NCI-H146 treated with DMSO at 0.1 percent for 48 hours (cell line): ENCODE results near the gene CCDC69.
"Not testable (repeated sequence)": the region's sequence is repeated elsewhere in the genome, so short reads cannot be mapped to it uniquely, and the experiment has no call there.

ENCODE experiments used
- DNase-seq: peaks from one replicate; lab custom pipeline; 2025; ENCODE audit not compliant: unreplicated experiment; lab: John Stamatoyannopoulos, UW

CCDC69 gene

GRCh38 chr5:151245680-151246219 lies 21.9 kb upstream of the CCDC69 start:
- no peak for DNase-seq

- DNase-seq = no peak
Observed at GRCh38 chr5:151244206-151244605, 20.3 kb upstream of the CCDC69 start.

GRCh38 chr5:151243564-151243963 lies 19.7 kb upstream of the CCDC69 start:
- DNase-seq = no peak

GRCh38 chr5:151243127-151243526 lies 19.2 kb upstream of the CCDC69 start:
- no peak for DNase-seq

- DNase-seq = no peak
Observed at GRCh38 chr5:151240924-151241635, 17.2 kb upstream of the CCDC69 start.

- DNase-seq = not testable (repeated sequence)
Observed at GRCh38 chr5:151240268-151240835, 16.5 kb upstream of the CCDC69 start.

GRCh38 chr5:151239237-151239861 lies 15.5 kb upstream of the CCDC69 start:
- DNase-seq = peak; percentile 4

- DNase-seq = no peak
Observed at GRCh38 chr5:151238303-151238741, 14.4 kb upstream of the CCDC69 start.

- no peak for DNase-seq
Observed at GRCh38 chr5:151237685-151238084, 13.8 kb upstream of the CCDC69 start.

GRCh38 chr5:151236888-151237287 lies 13.0 kb upstream of the CCDC69 start:
- no peak for DNase-seq

GRCh38 chr5:151235239-151235571 lies 11.3 kb upstream of the CCDC69 start:
- not testable (repeated sequence) for DNase-seq

- DNase-seq = no peak
Observed at GRCh38 chr5:151234476-151235238, 10.8 kb upstream of the CCDC69 start.

- DNase-seq = no peak
Observed at GRCh38 chr5:151233616-151234085, 9.8 kb upstream of the CCDC69 start.

- DNase-seq = no peak
Observed at GRCh38 chr5:151231359-151231758, 7.5 kb upstream of the CCDC69 start.

- no peak for DNase-seq
Observed at GRCh38 chr5:151230048-151230680, 6.3 kb upstream of the CCDC69 start.

- no peak for DNase-seq
Observed at GRCh38 chr5:151228986-151229385, 5.1 kb upstream of the CCDC69 start.

- no peak for DNase-seq
Observed at GRCh38 chr5:151227918-151228447, 4.1 kb upstream of the CCDC69 start.

- no peak for DNase-seq
Observed at GRCh38 chr5:151225475-151225874, 1.6 kb upstream of the CCDC69 start.

GRCh38 chr5:151225071-151225470 lies 1.2 kb upstream of the CCDC69 start:
- DNase-seq = no peak

- no peak for DNase-seq
Observed at GRCh38 chr5:151224372-151224771, 480 bp upstream of the CCDC69 start.
